ENCODE data around the gene ARHGDIB. TPM values are rescaled to one million over a fixed set of nuclear protein-coding genes. Genes with fewer than 3 reads are reported as not detected.

ARHGDIB gene
- total and polyA plus RNA-seq, 2 donors (not counting 1 experiment from before 2014, with no cell fraction given): 8.3 to 43.7 TPM

- TF ChIP-seq CTCF (conservative IDR thresholded peaks at IDR 0.05 in 1 of 2, IDR thresholded peaks at IDR 0.05 in 1 of 2; ENCODE audit: low read depth in 1 of 2, low read length in 2 of 2): no peak
- no peak for TF ChIP-seq EZH2 (IDR thresholded peaks at IDR 0.05; ENCODE audit: low read length, missing control alignments)
- Histone ChIP-seq H4K20me1 (ENCODE audit: control insufficient read depth, extremely low read depth, insufficient read depth, low read length) (no peaks in the 10 kb centered on the region), H3K9me3 (ENCODE audit: control insufficient read depth, insufficient read depth, low read depth, low read length) (no peaks in the 10 kb centered on the region), H3K36me3 (ENCODE audit: control insufficient read depth, insufficient read depth, low read length) (no peaks in the 10 kb centered on the region), H3K4me1 (ENCODE audit: control insufficient read depth, extremely low read depth, insufficient read depth, low read length) (peaks cover 3% of the 10 kb centered on the region), H3K27ac (ENCODE audit: insufficient read depth, low read length) (no peak overlapping the region), H3K79me2 (ENCODE audit: control insufficient read depth, insufficient read depth, low read length) (no peaks in the 10 kb centered on the region), H3K27me3 (ENCODE audit: control insufficient read depth, insufficient read depth, low read length) (no peaks in the 10 kb centered on the region), H2AFZ (ENCODE audit: low read length) (peak overlapping the region; percentile 14), H3K9ac (ENCODE audit: insufficient read depth, low read length) (no peak overlapping the region), H3K4me3 (replicated peaks in 1 of 4; ENCODE audit: control extremely low read depth in 1 of 4, insufficient read depth in 1 of 4, low read depth in 3 of 4, low read length in 4 of 4) (no peak overlapping the region), H3K4me2 (ENCODE audit: extremely low read depth, insufficient read depth, low read length) (no peak overlapping the region)
- peak in 1 of 2 donors; percentile 28 for DNase-seq (ENCODE audit: low read depth in 2 of 2)
Measured at GRCh38 chr12:14931359-14931758, 30.0 kb downstream of the ARHGDIB start.

GRCh38 chr12:14930299-14930698, 31.1 kb downstream of the ARHGDIB start:
- Histone ChIP-seq H3K36me3 (ENCODE audit: control insufficient read depth, insufficient read depth, low read length) (no peaks in the 10 kb centered on the region), H3K9me3 (ENCODE audit: control insufficient read depth, insufficient read depth, low read depth, low read length) (no peaks in the 10 kb centered on the region), H3K79me2 (ENCODE audit: control insufficient read depth, insufficient read depth, low read length) (no peaks in the 10 kb centered on the region), H3K9ac (ENCODE audit: insufficient read depth, low read length) (no peak overlapping the region), H4K20me1 (ENCODE audit: control insufficient read depth, extremely low read depth, insufficient read depth, low read length) (no peaks in the 10 kb centered on the region), H3K4me2 (ENCODE audit: extremely low read depth, insufficient read depth, low read length) (no peak overlapping the region), H3K27ac (ENCODE audit: insufficient read depth, low read length) (no peak overlapping the region), H3K4me3 (replicated peaks in 1 of 4; ENCODE audit: control extremely low read depth in 1 of 4, insufficient read depth in 1 of 4, low read depth in 3 of 4, low read length in 4 of 4) (no peak overlapping the region), H3K4me1 (ENCODE audit: control insufficient read depth, extremely low read depth, insufficient read depth, low read length) (peaks cover 3% of the 10 kb centered on the region), H3K27me3 (ENCODE audit: control insufficient read depth, insufficient read depth, low read length) (no peaks in the 10 kb centered on the region), H2AFZ (ENCODE audit: low read length) (no peak overlapping the region)
- TF ChIP-seq EZH2 (IDR thresholded peaks at IDR 0.05; ENCODE audit: low read length, missing control alignments) (no peak), CTCF (conservative IDR thresholded peaks at IDR 0.05 in 1 of 2, IDR thresholded peaks at IDR 0.05 in 1 of 2; ENCODE audit: low read depth in 1 of 2, low read length in 2 of 2) (no peak)
- DNase-seq (ENCODE audit: low read depth in 2 of 2): peak in 1 of 2 donors; percentile 29

GRCh38 chr12:14928931-14929330, 32.5 kb downstream of the ARHGDIB start:
- no peak overlapping the region for H3K4me3 ChIP-seq (replicated peaks in 1 of 4; ENCODE audit: control extremely low read depth in 1 of 4, insufficient read depth in 1 of 4, low read depth in 3 of 4, low read length in 4 of 4)
- no peak overlapping the region for H3K4me2 ChIP-seq (ENCODE audit: extremely low read depth, insufficient read depth, low read length)
- no peaks in the 10 kb centered on the region for H3K9me3 ChIP-seq (ENCODE audit: control insufficient read depth, insufficient read depth, low read depth, low read length)
- H4K20me1 ChIP-seq (ENCODE audit: control insufficient read depth, extremely low read depth, insufficient read depth, low read length): no peaks in the 10 kb centered on the region
- no peak for TF ChIP-seq EZH2 (IDR thresholded peaks at IDR 0.05; ENCODE audit: low read length, missing control alignments)
- TF ChIP-seq CTCF (conservative IDR thresholded peaks at IDR 0.05 in 1 of 2, IDR thresholded peaks at IDR 0.05 in 1 of 2; ENCODE audit: low read depth in 1 of 2, low read length in 2 of 2): no peak
- no peak overlapping the region for H3K27ac ChIP-seq (ENCODE audit: insufficient read depth, low read length)
- H3K9ac ChIP-seq (ENCODE audit: insufficient read depth, low read length): no peak overlapping the region
- no peaks in the 10 kb centered on the region for H3K36me3 ChIP-seq (ENCODE audit: control insufficient read depth, insufficient read depth, low read length)
- H3K4me1 ChIP-seq (ENCODE audit: control insufficient read depth, extremely low read depth, insufficient read depth, low read length): peaks cover 3% of the 10 kb centered on the region
- no peaks in the 10 kb centered on the region for H3K79me2 ChIP-seq (ENCODE audit: control insufficient read depth, insufficient read depth, low read length)
- H2AFZ ChIP-seq (ENCODE audit: low read length): peak overlapping the region; percentile 33
- H3K27me3 ChIP-seq (ENCODE audit: control insufficient read depth, insufficient read depth, low read length): no peaks in the 10 kb centered on the region
- peak in 1 of 2 donors; percentile 38 for DNase-seq (ENCODE audit: low read depth in 2 of 2)

All from fibroblast of lung (primary cell).